ENCODE measurements around the gene TEKT2.

The TEKT2 gene

DNA sequence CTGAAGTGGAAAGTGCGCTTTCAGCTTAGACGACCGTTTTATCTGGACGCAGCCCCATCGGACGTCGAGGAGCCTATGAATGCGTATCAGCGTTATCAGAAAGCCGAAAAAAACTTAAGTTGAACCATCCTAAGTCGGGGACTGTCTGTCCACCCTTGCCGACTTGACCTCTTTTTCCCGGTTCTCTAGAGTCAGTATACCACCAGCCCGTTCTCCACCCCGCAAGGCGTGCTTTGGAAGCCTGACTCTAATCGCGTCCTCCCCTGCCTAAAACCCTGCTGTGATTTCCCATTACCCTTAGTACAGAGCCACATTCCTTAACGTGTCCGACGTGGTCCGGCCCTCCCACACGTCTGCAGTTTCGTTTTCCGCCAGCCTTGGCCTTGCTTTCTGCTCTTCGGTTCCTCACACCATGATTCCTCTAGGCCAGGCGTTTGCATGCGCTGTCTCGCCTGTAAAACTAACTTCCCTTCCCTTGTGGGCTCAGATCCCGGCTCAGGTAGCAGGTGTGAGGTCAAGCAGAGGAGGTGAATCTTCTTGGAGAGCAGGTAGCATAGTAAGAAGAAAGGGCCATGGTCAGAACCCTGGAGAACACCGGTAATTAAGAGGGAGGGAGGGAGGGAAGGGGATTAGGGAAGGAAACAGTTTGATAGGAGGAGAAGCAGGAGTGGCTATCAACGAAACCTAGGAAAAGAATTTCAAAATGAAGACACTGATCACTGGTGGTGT is 5.7 kb downstream of the TEKT2 start:
- no peak overlapping the region for H3K23ac ChIP-seq (ENCODE audit: low read length in 2 of 2)
- H3K79me1 ChIP-seq (replicated peaks; ENCODE audit: low read length, poor library complexity, severe bottlenecking): peaks cover 26% of the 10 kb centered on the region
- peak overlapping the region; percentile 85 for H3K4me2 ChIP-seq (ENCODE audit: low read length, poor library complexity, severe bottlenecking)
- peaks cover 0 to 7% of the 10 kb centered on the region in 2 experiments for H3K27me3 ChIP-seq (ENCODE audit: control insufficient read depth in 1 of 2, insufficient read depth in 1 of 2, low read length in 2 of 2)
- peak overlapping the region; percentile 96 for H2AFZ ChIP-seq (ENCODE audit: low read depth, low read length)
- peak overlapping the region; percentile 97 for H3K9ac ChIP-seq (ENCODE audit: low read length)
- H2BK12ac ChIP-seq (ENCODE audit: low read length in 2 of 2): no peak overlapping the region
- peaks cover 38% of the 10 kb centered on the region in 2 experiments for H3K36me3 ChIP-seq (ENCODE audit: control insufficient read depth in 1 of 2, insufficient read depth in 2 of 2, low read depth in 1 of 2, low read length in 2 of 2)
- H3K9me3 ChIP-seq (ENCODE audit: control insufficient read depth, low read length): no peaks in the 10 kb centered on the region
- H3K4me3 ChIP-seq (ENCODE audit: insufficient read depth in 1 of 2, low read depth in 1 of 2, low read length in 2 of 2): peak overlapping the region; percentile 94 to 97
- peak overlapping the region; percentile 22 for H2BK5ac ChIP-seq (ENCODE audit: low read depth, low read length, poor library complexity, severe bottlenecking)
- H2BK120ac ChIP-seq (ENCODE audit: low read depth, low read length): no peak overlapping the region
- peak overlapping the region; percentile 69 for H3K27ac ChIP-seq (ENCODE audit: low read length, poor library complexity, severe bottlenecking)
- no peak overlapping the region for H3K14ac ChIP-seq (ENCODE audit: low read length in 2 of 2)
- 17% methylated on average over 32 of the region's 32 CpGs for WGBS
- no peak overlapping the region for H2AK5ac ChIP-seq (ENCODE audit: low read length, severe bottlenecking)
- H3K4me1 ChIP-seq (ENCODE audit: control insufficient read depth, insufficient read depth, low read depth, low read length): peaks cover 35% of the 10 kb centered on the region
- H3K4ac ChIP-seq (ENCODE audit: low read depth in 1 of 2, low read length in 2 of 2): peak overlapping the region in 1 of 2 experiments; percentile 76
- H4K8ac ChIP-seq (ENCODE audit: low read length): peak overlapping the region; percentile 92
- peak; percentile 85 for DNase-seq
- no peak overlapping the region for H2BK15ac ChIP-seq (ENCODE audit: low read depth, poor library complexity, severe bottlenecking)
- H3K18ac ChIP-seq (ENCODE audit: low read depth in 1 of 2, low read length in 2 of 2): peak overlapping the region; percentile 84 to 96
- H4K91ac ChIP-seq (ENCODE audit: low read length): peak overlapping the region; percentile 71

DNA sequence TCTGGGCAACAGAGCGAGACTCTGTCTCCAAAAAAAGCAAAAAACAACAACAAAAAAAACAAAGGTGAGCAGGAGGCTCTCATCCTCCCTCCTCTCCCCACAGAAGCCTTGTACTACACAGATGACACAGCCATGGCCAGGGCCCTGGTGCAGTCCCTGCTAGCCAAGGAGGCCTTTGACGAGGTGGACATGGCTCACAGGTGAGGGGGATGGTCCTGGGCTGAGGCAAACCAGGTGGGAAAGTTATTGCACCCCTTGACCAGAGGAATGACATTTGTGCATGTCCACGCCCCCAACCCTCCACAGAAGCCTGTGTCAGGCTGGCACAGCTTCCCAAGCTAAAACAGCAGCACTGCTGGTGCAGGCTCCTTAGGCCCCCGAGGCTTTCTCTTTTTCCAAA is 7.2 kb downstream of the TEKT2 start:
- Histone ChIP-seq H3K4me2 (ENCODE audit: low read length, poor library complexity, severe bottlenecking) (no peak overlapping the region), H2AK5ac (ENCODE audit: low read length, severe bottlenecking) (peak overlapping the region; percentile 6), H3K4me3 (ENCODE audit: insufficient read depth in 1 of 2, low read depth in 1 of 2, low read length in 2 of 2) (no peak overlapping the region), H3K18ac (ENCODE audit: low read depth in 1 of 2, low read length in 2 of 2) (no peak overlapping the region), H3K9me3 (ENCODE audit: control insufficient read depth, low read length) (no peaks in the 10 kb centered on the region), H3K79me1 (replicated peaks; ENCODE audit: low read length, poor library complexity, severe bottlenecking) (peaks cover 28% of the 10 kb centered on the region), H2BK12ac (ENCODE audit: low read length in 2 of 2) (no peak overlapping the region), H3K23ac (ENCODE audit: low read length in 2 of 2) (no peak overlapping the region), H2BK5ac (ENCODE audit: low read depth, low read length, poor library complexity, severe bottlenecking) (no peak overlapping the region), H4K8ac (ENCODE audit: low read length) (no peak overlapping the region), H3K4ac (ENCODE audit: low read depth in 1 of 2, low read length in 2 of 2) (no peak overlapping the region), H3K14ac (ENCODE audit: low read length in 2 of 2) (no peak overlapping the region), H3K4me1 (ENCODE audit: control insufficient read depth, insufficient read depth, low read depth, low read length) (peaks cover 35% of the 10 kb centered on the region), H3K36me3 (ENCODE audit: control insufficient read depth in 1 of 2, insufficient read depth in 2 of 2, low read depth in 1 of 2, low read length in 2 of 2) (peaks cover 50 to 51% of the 10 kb centered on the region in 2 experiments), H2BK120ac (ENCODE audit: low read depth, low read length) (no peak overlapping the region), H4K91ac (ENCODE audit: low read length) (no peak overlapping the region), H2AFZ (ENCODE audit: low read depth, low read length) (no peak overlapping the region), H3K27ac (ENCODE audit: low read length, poor library complexity, severe bottlenecking) (no peak overlapping the region), H3K9ac (ENCODE audit: low read length) (no peak overlapping the region), H3K27me3 (ENCODE audit: control insufficient read depth in 1 of 2, insufficient read depth in 1 of 2, low read length in 2 of 2) (no peaks in the 10 kb centered on the region), H2BK15ac (ENCODE audit: low read depth, poor library complexity, severe bottlenecking) (no peak overlapping the region)
- WGBS: 100% methylated on average over 4 of the region's 4 CpGs
- DNase-seq: no peak

DNA sequence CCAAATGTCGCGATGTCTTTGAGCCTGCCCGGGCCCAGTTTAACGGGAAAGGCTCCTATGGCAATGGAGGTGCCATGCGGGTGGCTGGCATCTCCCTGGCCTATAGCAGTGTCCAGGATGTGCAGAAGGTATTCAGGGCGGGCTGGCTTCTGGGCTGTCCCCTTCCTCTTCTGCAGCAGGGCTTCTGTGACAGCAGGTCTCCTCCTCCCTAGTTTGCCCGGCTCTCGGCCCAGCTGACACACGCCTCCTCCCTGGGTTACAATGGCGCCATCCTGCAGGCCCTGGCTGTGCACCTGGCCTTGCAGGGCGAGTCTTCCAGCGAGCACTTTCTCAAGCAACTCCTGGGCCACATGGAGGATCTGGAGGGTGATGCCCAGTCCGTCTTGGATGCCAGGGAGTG is 7.8 kb downstream of the TEKT2 start:
- Histone ChIP-seq H3K79me1 (replicated peaks; ENCODE audit: low read length, poor library complexity, severe bottlenecking) (peaks cover 28% of the 10 kb centered on the region), H3K9me3 (ENCODE audit: control insufficient read depth, low read length) (no peaks in the 10 kb centered on the region), H3K4me3 (ENCODE audit: insufficient read depth in 1 of 2, low read depth in 1 of 2, low read length in 2 of 2) (no peak overlapping the region), H3K23ac (ENCODE audit: low read length in 2 of 2) (no peak overlapping the region), H3K4me1 (ENCODE audit: control insufficient read depth, insufficient read depth, low read depth, low read length) (peaks cover 35% of the 10 kb centered on the region), H2BK12ac (ENCODE audit: low read length in 2 of 2) (no peak overlapping the region), H3K27ac (ENCODE audit: low read length, poor library complexity, severe bottlenecking) (no peak overlapping the region), H4K91ac (ENCODE audit: low read length) (no peak overlapping the region), H4K8ac (ENCODE audit: low read length) (no peak overlapping the region), H3K9ac (ENCODE audit: low read length) (no peak overlapping the region), H3K27me3 (ENCODE audit: control insufficient read depth in 1 of 2, insufficient read depth in 1 of 2, low read length in 2 of 2) (no peaks in the 10 kb centered on the region), H2BK5ac (ENCODE audit: low read depth, low read length, poor library complexity, severe bottlenecking) (no peak overlapping the region), H2BK120ac (ENCODE audit: low read depth, low read length) (no peak overlapping the region), H3K36me3 (ENCODE audit: control insufficient read depth in 1 of 2, insufficient read depth in 2 of 2, low read depth in 1 of 2, low read length in 2 of 2) (peaks cover 54 to 55% of the 10 kb centered on the region in 2 experiments), H3K14ac (ENCODE audit: low read length in 2 of 2) (no peak overlapping the region), H3K18ac (ENCODE audit: low read depth in 1 of 2, low read length in 2 of 2) (no peak overlapping the region), H2AK5ac (ENCODE audit: low read length, severe bottlenecking) (no peak overlapping the region), H2BK15ac (ENCODE audit: low read depth, poor library complexity, severe bottlenecking) (no peak overlapping the region), H2AFZ (ENCODE audit: low read depth, low read length) (no peak overlapping the region), H3K4ac (ENCODE audit: low read depth in 1 of 2, low read length in 2 of 2) (no peak overlapping the region), H3K4me2 (ENCODE audit: low read length, poor library complexity, severe bottlenecking) (no peak overlapping the region)
- no peak for DNase-seq
- WGBS: 96% methylated on average over 13 of the region's 13 CpGs

DNA sequence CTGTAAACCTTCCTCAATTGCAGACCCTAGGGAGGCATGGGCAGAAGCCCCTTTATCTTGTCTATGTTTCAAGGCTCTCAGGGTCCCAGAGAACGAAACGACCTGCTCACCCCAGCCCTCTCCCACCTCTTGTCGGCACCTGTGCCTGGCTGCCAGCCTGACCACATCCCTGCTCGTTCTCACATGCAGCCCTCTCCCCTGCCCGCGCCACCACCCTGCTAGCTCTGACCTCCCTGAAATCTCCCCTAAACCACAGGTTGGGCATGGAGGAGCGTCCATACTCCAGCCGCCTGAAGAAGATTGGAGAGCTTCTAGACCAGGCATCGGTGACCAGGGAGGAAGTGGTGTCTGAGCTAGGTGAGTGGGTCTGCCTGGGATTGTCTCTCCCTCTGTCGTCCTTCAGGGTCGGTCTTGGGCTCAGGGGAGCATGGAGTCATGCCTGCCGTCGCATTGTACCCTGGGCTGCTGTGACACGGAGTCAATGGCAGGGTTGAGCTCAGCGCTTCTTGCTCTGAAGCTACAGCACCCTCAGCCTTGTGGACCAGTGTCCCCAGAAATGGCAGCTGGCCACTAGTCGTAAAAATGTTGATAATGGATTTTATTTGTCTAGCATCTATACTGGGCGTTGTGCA is 8.4 kb downstream of the TEKT2 start:
- no peak overlapping the region for H3K4me3 ChIP-seq (ENCODE audit: insufficient read depth in 1 of 2, low read depth in 1 of 2, low read length in 2 of 2)
- H3K18ac ChIP-seq (ENCODE audit: low read depth in 1 of 2, low read length in 2 of 2): no peak overlapping the region
- H3K9me3 ChIP-seq (ENCODE audit: control insufficient read depth, low read length): no peaks in the 10 kb centered on the region
- no peak overlapping the region for H2BK5ac ChIP-seq (ENCODE audit: low read depth, low read length, poor library complexity, severe bottlenecking)
- H2AFZ ChIP-seq (ENCODE audit: low read depth, low read length): no peak overlapping the region
- H2BK12ac ChIP-seq (ENCODE audit: low read length in 2 of 2): no peak overlapping the region
- H3K14ac ChIP-seq (ENCODE audit: low read length in 2 of 2): no peak overlapping the region
- H3K79me1 ChIP-seq (replicated peaks; ENCODE audit: low read length, poor library complexity, severe bottlenecking): peaks cover 28% of the 10 kb centered on the region
- peaks cover 30% of the 10 kb centered on the region for H3K4me1 ChIP-seq (ENCODE audit: control insufficient read depth, insufficient read depth, low read depth, low read length)
- H3K27ac ChIP-seq (ENCODE audit: low read length, poor library complexity, severe bottlenecking): no peak overlapping the region
- no peak overlapping the region for H2BK120ac ChIP-seq (ENCODE audit: low read depth, low read length)
- no peak overlapping the region for H3K23ac ChIP-seq (ENCODE audit: low read length in 2 of 2)
- H3K4me2 ChIP-seq (ENCODE audit: low read length, poor library complexity, severe bottlenecking): no peak overlapping the region
- no peak overlapping the region for H2AK5ac ChIP-seq (ENCODE audit: low read length, severe bottlenecking)
- H4K91ac ChIP-seq (ENCODE audit: low read length): no peak overlapping the region
- no peak overlapping the region for H3K4ac ChIP-seq (ENCODE audit: low read depth in 1 of 2, low read length in 2 of 2)
- H2BK15ac ChIP-seq (ENCODE audit: low read depth, poor library complexity, severe bottlenecking): no peak overlapping the region
- WGBS: 96% methylated on average over 17 of the region's 17 CpGs
- DNase-seq: no peak
- peaks cover 54 to 61% of the 10 kb centered on the region in 2 experiments for H3K36me3 ChIP-seq (ENCODE audit: control insufficient read depth in 1 of 2, insufficient read depth in 2 of 2, low read depth in 1 of 2, low read length in 2 of 2)
- H3K27me3 ChIP-seq (ENCODE audit: control insufficient read depth in 1 of 2, insufficient read depth in 1 of 2, low read length in 2 of 2): no peaks in the 10 kb centered on the region
- no peak overlapping the region for H4K8ac ChIP-seq (ENCODE audit: low read length)
- no peak overlapping the region for H3K9ac ChIP-seq (ENCODE audit: low read length)

Measured in mesenchymal stem cell (in vitro differentiated cells and primary cell).